Measurements from ENCODE around the gene UNG.

Gene UNG

DNA sequence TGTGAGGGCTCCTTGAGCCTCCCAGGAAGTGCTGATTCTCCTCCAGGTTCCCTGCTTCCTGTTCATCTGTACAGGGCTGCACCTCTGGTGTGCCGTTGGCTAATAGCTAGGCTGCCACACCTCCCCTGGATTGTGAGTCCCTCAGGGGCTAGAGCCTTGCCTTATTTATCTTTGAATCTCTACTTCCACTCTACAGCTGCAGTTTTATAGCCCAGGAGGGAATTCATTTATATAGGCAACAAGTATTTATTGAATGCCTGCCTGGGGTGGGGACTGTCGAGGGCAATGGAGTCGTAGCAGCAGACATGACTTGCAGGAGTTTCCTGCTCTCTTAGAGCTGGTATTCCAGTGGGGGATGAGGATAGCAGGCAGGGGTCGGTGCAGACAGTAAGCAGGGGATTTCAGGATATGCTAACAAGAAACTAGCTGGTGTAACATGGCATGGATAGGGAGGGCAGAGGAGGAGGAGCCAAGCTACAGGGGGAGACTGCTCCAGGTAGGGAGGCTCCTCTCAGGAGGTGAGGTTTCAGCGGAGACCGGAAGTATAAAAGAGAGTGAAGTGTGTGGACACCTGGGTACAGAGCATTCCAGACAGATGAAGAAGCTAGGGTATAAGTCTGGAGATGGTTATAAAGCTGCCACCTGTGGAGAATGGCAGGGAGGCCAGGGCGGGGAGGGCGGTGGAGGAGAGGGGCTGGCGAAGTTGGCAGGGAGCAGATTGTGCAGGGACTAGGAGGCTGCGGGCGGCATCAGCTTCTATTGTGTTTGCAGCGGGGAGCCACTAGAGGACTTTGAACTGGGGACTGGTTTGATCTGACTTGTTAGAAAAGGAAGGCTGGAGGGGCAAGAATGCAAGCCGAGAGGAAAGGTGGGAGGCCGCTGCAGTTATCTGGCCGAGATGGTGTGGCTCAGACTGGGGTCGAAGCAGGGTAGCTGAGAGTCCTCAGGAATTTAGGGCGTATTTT lies 27.8 kb upstream of the UNG start:
- DNase-seq (ENCODE audit: low read depth) = no peak
- H3K4me3 ChIP-seq (ENCODE audit: low read length) = no peak overlapping the region
- TF ChIP-seq, protein P1, sequence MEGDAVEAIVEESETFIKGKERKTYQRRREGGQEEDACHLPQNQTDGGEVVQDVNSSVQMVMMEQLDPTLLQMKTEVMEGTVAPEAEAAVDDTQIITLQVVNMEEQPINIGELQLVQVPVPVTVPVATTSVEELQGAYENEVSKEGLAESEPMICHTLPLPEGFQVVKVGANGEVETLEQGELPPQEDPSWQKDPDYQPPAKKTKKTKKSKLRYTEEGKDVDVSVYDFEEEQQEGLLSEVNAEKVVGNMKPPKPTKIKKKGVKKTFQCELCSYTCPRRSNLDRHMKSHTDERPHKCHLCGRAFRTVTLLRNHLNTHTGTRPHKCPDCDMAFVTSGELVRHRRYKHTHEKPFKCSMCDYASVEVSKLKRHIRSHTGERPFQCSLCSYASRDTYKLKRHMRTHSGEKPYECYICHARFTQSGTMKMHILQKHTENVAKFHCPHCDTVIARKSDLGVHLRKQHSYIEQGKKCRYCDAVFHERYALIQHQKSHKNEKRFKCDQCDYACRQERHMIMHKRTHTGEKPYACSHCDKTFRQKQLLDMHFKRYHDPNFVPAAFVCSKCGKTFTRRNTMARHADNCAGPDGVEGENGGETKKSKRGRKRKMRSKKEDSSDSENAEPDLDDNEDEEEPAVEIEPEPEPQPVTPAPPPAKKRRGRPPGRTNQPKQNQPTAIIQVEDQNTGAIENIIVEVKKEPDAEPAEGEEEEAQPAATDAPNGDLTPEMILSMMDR (conservative IDR thresholded peaks at IDR 0.05; ENCODE audit: low read length) = no peak

DNA sequence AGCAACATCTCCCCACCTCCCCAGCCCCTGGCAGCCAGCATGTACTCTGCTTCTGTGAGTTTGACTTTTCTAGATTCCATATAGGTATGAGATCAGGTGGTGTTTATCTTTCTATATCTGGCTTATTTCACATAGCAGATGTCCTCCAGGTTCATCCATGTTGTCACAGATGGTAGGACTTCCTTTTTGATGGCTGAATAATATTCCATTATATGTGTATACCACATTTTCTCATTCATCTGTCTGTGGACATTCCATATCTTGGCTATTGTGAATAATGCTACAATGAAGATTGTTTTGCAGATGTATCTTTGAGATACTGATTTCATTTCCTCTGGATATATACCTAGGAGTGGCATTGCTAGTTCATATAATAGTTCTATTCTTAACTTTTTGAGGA lies 22.5 kb upstream of the UNG start:
- no peak overlapping the region for H3K4me3 ChIP-seq (ENCODE audit: low read length)
- DNase-seq (ENCODE audit: low read depth) = no peak
- TF ChIP-seq, protein P1 (conservative IDR thresholded peaks at IDR 0.05; ENCODE audit: low read length) = no peak

DNA sequence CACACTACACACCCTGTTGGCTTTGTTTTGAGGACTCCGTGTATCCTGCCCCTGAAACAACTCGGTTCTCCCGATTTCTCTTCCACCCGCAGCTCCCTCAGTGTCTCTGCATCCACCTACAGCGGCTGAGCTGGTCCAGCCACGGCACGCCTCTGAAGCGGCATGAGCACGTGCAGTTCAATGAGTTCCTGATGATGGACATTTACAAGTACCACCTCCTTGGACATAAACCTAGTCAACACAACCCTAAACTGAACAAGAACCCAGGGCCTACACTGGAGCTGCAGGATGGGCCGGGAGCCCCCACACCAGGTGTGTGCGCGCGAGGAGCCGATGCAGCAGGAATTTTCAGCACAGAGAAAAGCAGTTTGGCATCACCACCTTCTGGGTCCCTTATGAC lies 14.6 kb upstream of the UNG start:
- no peak for DNase-seq (ENCODE audit: low read depth)
- TF ChIP-seq, protein P1 (conservative IDR thresholded peaks at IDR 0.05; ENCODE audit: low read length) = no peak
- H3K4me3 ChIP-seq (ENCODE audit: low read length) = no peak overlapping the region

DNA sequence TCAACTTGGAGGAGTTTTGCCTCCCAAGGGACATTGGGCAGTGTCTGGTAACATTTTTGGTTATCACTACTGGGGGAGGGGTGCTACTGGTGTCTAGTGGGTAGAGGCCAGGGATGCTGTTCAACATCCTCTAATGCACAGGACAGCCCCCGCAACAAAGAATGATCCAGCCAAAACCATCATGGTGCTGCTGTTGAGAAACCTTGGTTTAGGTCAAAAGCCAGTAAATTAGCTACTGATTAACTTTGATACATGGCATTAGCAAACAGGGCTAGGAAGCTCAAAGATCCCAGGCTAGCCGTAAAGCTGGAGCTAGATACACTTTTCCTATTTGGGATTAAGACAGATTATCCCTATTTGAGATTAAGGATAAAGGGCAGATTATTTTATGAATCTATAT lies 13.0 kb upstream of the UNG start:
- DNase-seq (ENCODE audit: low read depth) = no peak
- TF ChIP-seq, protein P1 (conservative IDR thresholded peaks at IDR 0.05; ENCODE audit: low read length) = no peak
- no peak overlapping the region for H3K4me3 ChIP-seq (ENCODE audit: low read length)

DNA sequence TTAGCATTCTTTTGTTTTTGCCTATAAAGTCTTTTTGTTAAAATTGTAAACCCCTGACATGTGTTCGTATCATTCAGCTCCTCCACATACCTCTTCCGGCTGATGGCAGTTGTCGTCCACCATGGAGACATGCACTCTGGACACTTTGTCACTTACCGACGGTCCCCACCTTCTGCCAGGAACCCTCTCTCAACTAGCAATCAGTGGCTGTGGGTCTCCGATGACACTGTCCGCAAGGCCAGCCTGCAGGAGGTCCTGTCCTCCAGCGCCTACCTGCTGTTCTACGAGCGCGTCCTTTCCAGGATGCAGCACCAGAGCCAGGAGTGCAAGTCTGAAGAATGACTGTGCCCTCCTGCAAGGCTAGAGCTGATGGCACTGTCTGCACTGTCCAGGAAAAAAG lies 11.8 kb upstream of the UNG start:
- H3K4me3 ChIP-seq (ENCODE audit: low read length) = no peak overlapping the region
- TF ChIP-seq, protein P1 (conservative IDR thresholded peaks at IDR 0.05; ENCODE audit: low read length) = no peak
- no peak for DNase-seq (ENCODE audit: low read depth)

DNA sequence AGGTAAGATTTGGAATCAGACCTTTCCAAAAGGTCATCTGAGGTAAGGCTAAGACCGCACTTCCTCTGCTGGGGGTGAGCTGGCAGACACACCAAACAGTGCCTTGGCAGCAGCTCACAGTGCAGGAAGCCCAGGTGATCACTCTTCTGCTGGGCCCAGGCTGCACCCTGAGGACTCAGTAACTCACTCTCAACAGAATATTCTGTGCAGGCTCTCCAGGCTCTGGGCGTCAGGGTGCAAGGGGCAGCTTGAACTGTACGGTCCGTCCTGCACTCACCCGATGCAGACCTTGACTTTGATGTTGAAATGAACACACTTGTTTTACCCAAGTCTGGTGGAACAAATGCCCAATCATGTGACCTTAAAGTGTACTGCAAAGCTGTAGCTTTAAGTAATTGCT lies 10.1 kb upstream of the UNG start:
- H3K4me3 ChIP-seq (ENCODE audit: low read length) = no peak overlapping the region
- TF ChIP-seq, protein P1 (conservative IDR thresholded peaks at IDR 0.05; ENCODE audit: low read length) = no peak
- no peak for DNase-seq (ENCODE audit: low read depth)

DNA sequence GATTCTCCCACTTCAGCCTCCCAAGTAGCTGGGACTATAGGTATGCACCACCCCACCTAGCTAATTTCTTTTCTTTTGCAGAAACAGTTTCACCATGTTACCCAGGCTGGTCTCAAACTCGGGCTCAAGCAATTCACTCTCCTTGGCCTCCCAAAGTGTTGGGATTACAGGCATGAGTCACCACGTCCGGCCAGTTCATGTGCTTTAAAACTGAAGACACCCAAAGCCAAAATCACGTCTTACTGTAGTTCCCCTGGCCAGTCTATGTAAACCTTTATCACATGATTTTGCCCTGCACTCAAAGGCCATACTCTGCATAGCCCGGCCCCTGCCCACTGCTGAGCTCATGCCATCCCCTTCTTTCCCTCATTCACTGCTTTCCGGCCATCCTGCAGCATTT lies 8.6 kb upstream of the UNG start:
- TF ChIP-seq, protein P1 (conservative IDR thresholded peaks at IDR 0.05; ENCODE audit: low read length) = no peak
- H3K4me3 ChIP-seq (ENCODE audit: low read length) = no peak overlapping the region
- DNase-seq (ENCODE audit: low read depth) = peak; percentile 22

All from AG10803 (cell line).